Inferior parietal cortex (tissue), 1 donor: ENCODE measurements around the gene NAXD.
"Not testable (repeated sequence)": the region's sequence is repeated elsewhere in the genome, so short reads cannot be mapped to it uniquely, and the experiment has no call there.

Experiments used
- DNase-seq: peaks from one replicate; pipeline ENCODE4 v3.0.0-alpha.2; 2016; ENCODE audit errors: extremely low spot score

The NAXD gene

GRCh38 chr13:110615322-110616102, at the start of gene NAXD:
TSS of gene NAXD (plus strand) at chr13:110615545. CDS start at chr13:110615602, 57 bp downstream.
- DNase-seq: peak; percentile 94

GRCh38 chr13:110566171-110566570, 49.2 kb upstream of the NAXD start:
- no peak for DNase-seq

- no peak for DNase-seq
Observed at GRCh38 chr13:110568612-110569011, 46.7 kb upstream of the NAXD start.

- not testable (repeated sequence) for DNase-seq
Observed at GRCh38 chr13:110569962-110570361, 45.4 kb upstream of the NAXD start.

GRCh38 chr13:110570886-110571285, 44.5 kb upstream of the NAXD start:
- DNase-seq: no peak

GRCh38 chr13:110571896-110572777, 43.2 kb upstream of the NAXD start:
- no peak for DNase-seq

- no peak for DNase-seq
Observed at GRCh38 chr13:110572778-110573118, 42.6 kb upstream of the NAXD start.

- no peak for DNase-seq
Observed at GRCh38 chr13:110574161-110574560, 41.2 kb upstream of the NAXD start.

GRCh38 chr13:110575322-110576069, 39.8 kb upstream of the NAXD start:
- DNase-seq: no peak

- DNase-seq: no peak
Observed at GRCh38 chr13:110576070-110576394, 39.3 kb upstream of the NAXD start.

- DNase-seq: no peak
Observed at GRCh38 chr13:110576736-110577476, 38.4 kb upstream of the NAXD start.

- no peak for DNase-seq
Observed at GRCh38 chr13:110578363-110578762, 37.0 kb upstream of the NAXD start.

GRCh38 chr13:110580800-110581199, 34.5 kb upstream of the NAXD start:
- no peak for DNase-seq

GRCh38 chr13:110581506-110582185, 33.7 kb upstream of the NAXD start:
- DNase-seq: no peak

- DNase-seq: no peak
Observed at GRCh38 chr13:110582421-110582954, 32.9 kb upstream of the NAXD start.

- DNase-seq: peak; percentile 25
Observed at GRCh38 chr13:110583178-110583865, 32.0 kb upstream of the NAXD start.

- no peak for DNase-seq
Observed at GRCh38 chr13:110589793-110590390, 25.5 kb upstream of the NAXD start.

GRCh38 chr13:110590577-110590976, 24.8 kb upstream of the NAXD start:
- no peak for DNase-seq

GRCh38 chr13:110592665-110593064, 22.7 kb upstream of the NAXD start:
- no peak for DNase-seq
